Ishikawa (cell line): Measurements from ENCODE around the gene BFSP2.

Source experiments
- CEBPB ChIP-seq: IDR thresholded peaks from 2 replicates; pipeline ENCODE4 v1.6.1; 2012
- CREB1 ChIP-seq: IDR thresholded peaks from 2 replicates; pipeline ENCODE4 v1.6.1; 2012; ENCODE audit warnings: low read depth
- EGR1 ChIP-seq: IDR thresholded peaks from 2 replicates; pipeline ENCODE4 v1.6.1; 2012
- EP300 ChIP-seq: IDR thresholded peaks from 2 replicates; pipeline ENCODE4 v1.6.1; 2012; ENCODE audit warnings: borderline replicate concordance
- FOXM1 ChIP-seq: IDR thresholded peaks from 2 replicates; pipeline ENCODE4 v1.6.1; 2012; ENCODE audit warnings: low read depth, borderline replicate concordance
- MAX ChIP-seq: IDR thresholded peaks from 2 replicates; pipeline ENCODE4 v1.6.1; 2012
- NFIC ChIP-seq: IDR thresholded peaks from 2 replicates; pipeline ENCODE4 v1.6.1; 2012
- RAD21 ChIP-seq: IDR thresholded peaks from 2 replicates; pipeline ENCODE4 v1.6.1; 2012; ENCODE audit warnings: low read depth
- REST ChIP-seq: IDR thresholded peaks from 2 replicates; pipeline ENCODE4 v1.6.1; 2012; ENCODE audit warnings: low read depth, mild to moderate bottlenecking
- TAF1 ChIP-seq: IDR thresholded peaks from 2 replicates; pipeline ENCODE4 v1.6.1; 2012; ENCODE audit warnings: low read depth, mild to moderate bottlenecking
- TCF12 ChIP-seq: IDR thresholded peaks from 2 replicates; pipeline ENCODE4 v1.6.1; 2012; ENCODE audit warnings: low read depth
- TEAD4 ChIP-seq: IDR thresholded peaks from 2 replicates; pipeline ENCODE4 v1.6.1; 2012
- USF1 ChIP-seq: IDR thresholded peaks from 2 replicates; pipeline ENCODE4 v1.6.1; 2012
- YY1 ChIP-seq: IDR thresholded peaks from 2 replicates; pipeline ENCODE4 v1.6.1; 2012; ENCODE audit warnings: low read depth
- ZBTB7A ChIP-seq: IDR thresholded peaks from 2 replicates; pipeline ENCODE4 v1.6.1; 2012; ENCODE audit warnings: low read depth

The BFSP2 gene

GRCh38 chr3:133376810-133377209, 23.0 kb upstream of the BFSP2 start:
- no peak for TF ChIP-seq FOXM1
- TF ChIP-seq ZBTB7A = no peak
- TF ChIP-seq CREB1 = no peak
- no peak for TF ChIP-seq EGR1
- no peak for TF ChIP-seq REST
- no peak for TF ChIP-seq YY1
- no peak for TF ChIP-seq CEBPB
- TF ChIP-seq EP300 = no peak
- TF ChIP-seq TAF1 = no peak
- TF ChIP-seq NFIC = no peak
- TF ChIP-seq MAX = no peak
- no peak for TF ChIP-seq TCF12
- no peak for TF ChIP-seq TEAD4
- TF ChIP-seq RAD21 = no peak
- TF ChIP-seq USF1 = no peak

- TF ChIP-seq CREB1 (no peak), RAD21 (peak; percentile 65), USF1 (no peak), TEAD4 (no peak), MAX (no peak), FOXM1 (no peak), CEBPB (peak; percentile 63; the same call in 1 of the 2 replicates)
These were observed 22.5 kb upstream of the BFSP2 start for GRCh38 chr3:133377396-133377795.

GRCh38 chr3:133379926-133380325, 19.9 kb upstream of the BFSP2 start:
- TF ChIP-seq FOXM1 (no peak), EGR1 (no peak), MAX (no peak), YY1 (no peak), NFIC (no peak), TAF1 (no peak), USF1 (no peak), TCF12 (no peak)

GRCh38 chr3:133380481-133381225, 19.2 kb upstream of the BFSP2 start:
- TF ChIP-seq TAF1 (no peak), ZBTB7A (no peak), TCF12 (no peak)

- no peak for TF ChIP-seq USF1
- no peak for TF ChIP-seq TAF1
- no peak for TF ChIP-seq CEBPB
- TF ChIP-seq EGR1 = no peak
- TF ChIP-seq YY1 = no peak
- TF ChIP-seq TEAD4 = no peak
- TF ChIP-seq TCF12 = no peak
- TF ChIP-seq CREB1 = no peak
- TF ChIP-seq ZBTB7A = no peak
- no peak for TF ChIP-seq NFIC
These were observed 18.3 kb upstream of the BFSP2 start for GRCh38 chr3:133381346-133382109.

- TF ChIP-seq USF1 = no peak
- no peak for TF ChIP-seq CREB1
- no peak for TF ChIP-seq TCF12
- TF ChIP-seq TEAD4 = no peak
- TF ChIP-seq REST = no peak
- no peak for TF ChIP-seq NFIC
- TF ChIP-seq FOXM1 = no peak
- no peak for TF ChIP-seq YY1
- no peak for TF ChIP-seq MAX
- no peak for TF ChIP-seq EP300
- TF ChIP-seq RAD21 = no peak
- no peak for TF ChIP-seq EGR1
- no peak for TF ChIP-seq CEBPB
- no peak for TF ChIP-seq TAF1
- no peak for TF ChIP-seq ZBTB7A
These were observed 16.7 kb upstream of the BFSP2 start for GRCh38 chr3:133383175-133383574.
